H1 (cell line): ENCODE data around the gene ZNF283. TPM values are rescaled to one million over a fixed set of nuclear protein-coding genes. Genes with fewer than 3 reads are reported as not detected.

ENCODE experiments used
- CTCF ChIA-PET: fragments of 300-600 bp; sonication (Branson Sonifier 250); formaldehyde crosslinking; loops from one replicate; lab custom pipeline; 2021; ENCODE audit not compliant: partially characterized antibody; lab: Charles Lee
- POLR2A ChIA-PET: fragments of 300-600 bp; sonication (Branson Sonifier 250); formaldehyde crosslinking; loops from one replicate; lab custom pipeline; 2021; ENCODE audit warnings: inconsistent platforms; ENCODE audit not compliant: partially characterized antibody; lab: Charles Lee
- DNase-seq, 2 experiments: peaks; one replicate each; pipeline versions ENCODE4 v3.0.0 to v3.0.0-alpha.2; 2010 to 2022; ENCODE audit warnings: low spot score in 2 of 2, low read depth in 1 of 2, mixed read lengths in 1 of 2
- FAIRE-seq: peaks from 2 replicates; lab custom pipeline; 2011; peaks lifted over from hg19 to GRCh38; lab: Jason Lieb, UNC
- H2AFZ ChIP-seq: 2 replicates; pipeline ENCODE4 v1.8.1; 2012; ENCODE audit warnings: low read length, inconsistent platforms
- H2AK5ac ChIP-seq: 2 replicates; pipeline ENCODE4 v1.6.1; 2013; ENCODE audit warnings: low read depth, low read length
- H2BK120ac ChIP-seq: replicated peaks from 2 replicates; pipeline ENCODE3; 2013; ENCODE audit warnings: low read depth, low read length, inconsistent platforms
- H2BK12ac ChIP-seq: 2 replicates; pipeline ENCODE4 v1.6.1; 2013; ENCODE audit warnings: low read depth, low read length
- H2BK15ac ChIP-seq: 2 replicates; pipeline ENCODE4 v1.6.1; 2013; ENCODE audit warnings: low read length
- H2BK20ac ChIP-seq: 2 replicates; pipeline ENCODE4 v1.6.1; 2013; ENCODE audit warnings: low read length
- H2BK5ac ChIP-seq: 2 replicates; pipeline ENCODE4 v1.6.1; 2013; ENCODE audit warnings: low read depth, low read length
- H3K14ac ChIP-seq: 2 replicates; pipeline ENCODE4 v1.6.1; 2013; ENCODE audit warnings: inconsistent platforms; ENCODE audit not compliant: insufficient read length
- H3K18ac ChIP-seq: 2 replicates; pipeline ENCODE4 v1.6.1; 2013; ENCODE audit warnings: low read length; ENCODE audit errors: extremely low read depth
- H3K23ac ChIP-seq: 2 replicates; pipeline ENCODE4 v1.6.1; 2013; ENCODE audit warnings: inconsistent platforms; ENCODE audit not compliant: insufficient read length
- H3K23me2 ChIP-seq: 2 replicates; pipeline ENCODE4 v1.6.1; 2013; ENCODE audit warnings: low read depth, low read length
- H3K27ac ChIP-seq: 2 replicates; pipeline ENCODE4 v1.6.1; 2011; ENCODE audit warnings: low read depth, low read length, inconsistent platforms
- H3K27me3 ChIP-seq, 4 experiments: replicated peaks in 1 of 4; 1 replicate in 1 of 4; 2 replicates in 3 of 4; pipeline versions ENCODE4 v1.6.1 to v1.8.1; 2011 to 2013; ENCODE audit warnings: low read length in 3 of 4, mild to moderate bottlenecking in 3 of 4, inconsistent platforms in 2 of 4, mixed read lengths in 2 of 4, moderate library complexity in 1 of 4; ENCODE audit not compliant: control insufficient read depth in 3 of 4, insufficient read depth in 3 of 4; ENCODE audit errors: extremely low read depth in 1 of 4
- H3K36me3 ChIP-seq, 4 experiments: 2 replicates each; pipeline versions ENCODE4 v1.6.1 to v1.8.1; 2011 to 2013; ENCODE audit warnings: mild to moderate bottlenecking in 4 of 4, low read length in 3 of 4, moderate library complexity in 2 of 4, control low read depth in 1 of 4, inconsistent platforms in 1 of 4; ENCODE audit not compliant: insufficient read depth in 4 of 4, control insufficient read depth in 2 of 4
- H3K4ac ChIP-seq: replicated peaks from 2 replicates; pipeline ENCODE3; 2013; ENCODE audit warnings: low read length, low read depth, mixed read lengths, inconsistent platforms; ENCODE audit not compliant: insufficient read length
- H3K4me1 ChIP-seq, 4 experiments: replicated peaks in 1 of 4; 1 replicate in 1 of 4; 2 replicates in 3 of 4; pipeline versions ENCODE4 v1.6.1 to v1.8.1; 2011 to 2013; ENCODE audit warnings: low read length in 3 of 4, inconsistent platforms in 2 of 4, mixed read lengths in 1 of 4; ENCODE audit not compliant: insufficient read depth in 4 of 4, control insufficient read depth in 3 of 4
- H3K4me2 ChIP-seq, 2 experiments: 2 replicates each; pipeline versions ENCODE4 v1.6.1 to v1.8.1; 2011 to 2013; ENCODE audit warnings: low read depth in 2 of 2, low read length in 2 of 2, control low read depth in 1 of 2, inconsistent platforms in 1 of 2, mild to moderate bottlenecking in 1 of 2; ENCODE audit not compliant: insufficient read depth in 1 of 2
- H3K4me3 ChIP-seq, 4 experiments: fragments of 200-600, 300-600 bp in 1 of 4; sonication (generic), shearing (Covaris generic), sonication (Bioruptor Twin) in 1 of 4; 2 replicates each; pipeline versions ENCODE4 v1.5.1 to v1.8.1; 2011 to 2016; ENCODE audit warnings: low read length in 4 of 4, low read depth in 3 of 4, control low read depth in 2 of 4, inconsistent platforms in 2 of 4, mild to moderate bottlenecking in 2 of 4, mixed read lengths in 1 of 4, moderate library complexity in 1 of 4; ENCODE audit not compliant: insufficient read depth in 2 of 4; ENCODE audit errors: extremely low read depth in 1 of 4
- H3K56ac ChIP-seq: replicated peaks from 2 replicates; pipeline ENCODE3; 2013; ENCODE audit warnings: low read depth, mild to moderate bottlenecking, mixed read lengths, low read length, inconsistent platforms; ENCODE audit not compliant: insufficient read length
- H3K79me1 ChIP-seq: 2 replicates; pipeline ENCODE4 v1.6.1; 2013; ENCODE audit warnings: low read depth, low read length, control low read depth
- H3K79me2 ChIP-seq, 2 experiments: 2 replicates each; pipeline versions ENCODE4 v1.6.1 to v1.8.1; 2012 to 2013; ENCODE audit warnings: low read length in 2 of 2, mild to moderate bottlenecking in 2 of 2, inconsistent platforms in 1 of 2; ENCODE audit not compliant: insufficient read depth in 2 of 2, control insufficient read depth in 1 of 2
- H3K9ac ChIP-seq, 4 experiments: replicated peaks in 1 of 4; 1 replicate in 1 of 4; 2 replicates in 3 of 4; pipeline versions ENCODE4 v1.6.1 to v1.8.1; 2011 to 2013; ENCODE audit warnings: low read depth in 3 of 4, low read length in 3 of 4, control low read depth in 2 of 4, mild to moderate bottlenecking in 2 of 4, moderate library complexity in 2 of 4, inconsistent platforms in 1 of 4; ENCODE audit errors: extremely low read depth in 1 of 4
- H3K9me3 ChIP-seq, 2 experiments: 2 replicates each; pipeline versions ENCODE4 v1.6.1 to v1.8.1; 2012 to 2013; ENCODE audit warnings: mild to moderate bottlenecking in 2 of 2, moderate library complexity in 2 of 2, control low read depth in 1 of 2, inconsistent platforms in 1 of 2, low read depth in 1 of 2, low read length in 1 of 2, mixed read lengths in 1 of 2; ENCODE audit not compliant: insufficient read depth in 2 of 2
- H4K20me1 ChIP-seq, 2 experiments: replicated peaks in 1 of 2; 2 replicates each; pipeline versions ENCODE3 to v1.8.1; 2011 to 2013; ENCODE audit warnings: inconsistent platforms in 2 of 2, low read length in 2 of 2, mild to moderate bottlenecking in 1 of 2; ENCODE audit not compliant: insufficient read depth in 2 of 2, control insufficient read depth in 1 of 2
- H4K5ac ChIP-seq: 2 replicates; pipeline ENCODE4 v1.6.1; 2013; ENCODE audit warnings: low read length, low read depth, mixed read lengths, inconsistent platforms; ENCODE audit not compliant: insufficient read length
- H4K8ac ChIP-seq: 2 replicates; pipeline ENCODE4 v1.8.0; 2013; ENCODE audit warnings: mild to moderate bottlenecking, moderate library complexity, low read length, inconsistent platforms; ENCODE audit not compliant: insufficient read depth; ENCODE audit errors: extremely low read depth
- H4K91ac ChIP-seq: replicated peaks from 2 replicates; pipeline ENCODE3; 2013; ENCODE audit warnings: low read length, mixed read lengths, inconsistent platforms; ENCODE audit not compliant: insufficient read length
- ATF2 ChIP-seq: IDR thresholded peaks from 2 replicates; pipeline ENCODE4 v1.6.1; 2012; ENCODE audit warnings: low read length, inconsistent platforms
- CBX5 ChIP-seq: fragments of 300-800, 300-1000 bp; sonication (generic); IDR thresholded peaks from 2 replicates; pipeline ENCODE4 v1.7.1; 2016; ENCODE audit warnings: antibody characterized with exemption, low read length, low read depth
- E2F6 ChIP-seq: IDR thresholded peaks from 2 replicates; pipeline ENCODE4 v1.6.1; 2012; ENCODE audit warnings: inconsistent platforms
- GABPA ChIP-seq: IDR thresholded peaks from 2 replicates; pipeline ENCODE4 v1.6.1; 2011; ENCODE audit warnings: mild to moderate bottlenecking, low read length, moderate library complexity, borderline replicate concordance; ENCODE audit not compliant: insufficient read depth
- GTF2F1 ChIP-seq: IDR thresholded peaks from 2 replicates; pipeline ENCODE4 v1.6.1; 2012; ENCODE audit warnings: low read depth, low read length, improper control_type of control experiment, borderline replicate concordance
- NANOG ChIP-seq: IDR thresholded peaks from 2 replicates; pipeline ENCODE4 v1.6.1; 2011; ENCODE audit warnings: low read length, low read depth, mild to moderate bottlenecking, inconsistent platforms; ENCODE audit not compliant: insufficient read depth, poor library complexity, severe bottlenecking
- PHF8 ChIP-seq: fragments of 200-600 bp; sonication (generic); conservative IDR thresholded peaks from 2 replicates; pipeline ENCODE4 v1.7.1; 2012; ENCODE audit warnings: low read depth, mild to moderate bottlenecking, inconsistent platforms, low read length, moderate library complexity
- POU5F1 ChIP-seq: IDR thresholded peaks from 2 replicates; pipeline ENCODE4 v1.6.1; 2011; ENCODE audit warnings: low read depth, mild to moderate bottlenecking, low read length, moderate library complexity
- RFX5 ChIP-seq: IDR thresholded peaks from 2 replicates; pipeline ENCODE4 v1.6.1; 2011; ENCODE audit warnings: low read depth, low read length, improper control_type of control experiment, borderline replicate concordance
- SP4 ChIP-seq: IDR thresholded peaks from 2 replicates; pipeline ENCODE4 v1.6.1; 2012; ENCODE audit warnings: low read length, inconsistent platforms
- WGBS, 2 experiments: shearing (Covaris generic) in 1 of 2; methylation state at CpG; one replicate each; pipeline versions ENCODE4 v1.1.6 to v1.1.7; 2013 to 2015; ENCODE audit warnings: low lambda C conversion rate in 2 of 2, mixed read lengths in 2 of 2, inconsistent platforms in 1 of 2, low coverage in 1 of 2, missing lambda C conversion rate in 1 of 2; ENCODE audit not compliant: insufficient replicate concordance in 2 of 2, insufficient coverage in 1 of 2, insufficient read length in 1 of 2; ENCODE audit errors: extremely low coverage in 1 of 2, missing lambda C conversion rate in 1 of 2; 5-methylcytosine and 5-hydroxymethylcytosine counted together
- polyA plus RNA-seq, 7 experiments: library from polyadenylated mRNA; depleted of rRNA in 3 of 7; stranded (reverse) in 5 of 7; unstranded in 2 of 7; fragments of >200 nt in 5 of 7; fragments of 200-250 nt in 2 of 7; gene quantifications; 1 replicate in 5 of 7; 2 replicates in 1 of 7; 4 replicates in 1 of 7; pipeline versions ENCODE4 v1.2.1 to v1.2.3, GENCODE V29; 2011 to 2013; ENCODE audit warnings: missing spikeins in 2 of 7, mixed read lengths in 2 of 7
- total RNA-seq: library from RNA; stranded (reverse); fragmentation: NEBNext Ultra II Directional; extraction: Animal tissue kit (Norgen Biotek cat#: 25700); gene quantifications from 2 replicates; pipeline ENCODE4 v1.2.1, GENCODE V29; 2021

ZNF283 gene
- total and polyA plus RNA-seq, 2 of the 8 experiments (the other 6 are each of a cell fraction or from before 2014, with no cell fraction given): 1.1 to 4.3 TPM

GRCh38 chr19:43802216-43802951 lies 24.7 kb upstream of the ZNF283 start, which contains the start of gene LYPD5:
TSS of gene LYPD5 (minus strand) at chr19:43802447. CDS start at chr19:43802380, 67 bp downstream.
- Histone ChIP-seq H3K79me1 (no peaks in the 10 kb centered on the region), H4K91ac (no peak within 1 kb of the TSS), H3K27me3 (peaks cover 4 to 23% (median 19%) of the 10 kb centered on the region in 4 experiments), H3K56ac (no peak within 1 kb of the TSS), H2BK120ac (no peak within 1 kb of the TSS), H3K36me3 (no peaks in the 10 kb centered on the region), H4K20me1 (peaks cover 0 to 3% of the 10 kb centered on the region in 2 experiments), H2BK20ac (no peak within 1 kb of the TSS), H3K9me3 (no peaks in the 10 kb centered on the region), H2BK12ac (no peak within 1 kb of the TSS), H4K8ac (peak within 1 kb of the TSS; percentile 75; the same call in 1 of the 2 replicates), H2AFZ (no peak within 1 kb of the TSS), H2BK15ac (no peak within 1 kb of the TSS), H3K4ac (no peak within 1 kb of the TSS), H4K5ac (no peak within 1 kb of the TSS), H3K14ac (no peak within 1 kb of the TSS), H3K79me2 (no peaks in the 10 kb centered on the region), H3K4me1 (peaks cover 0 to 5% (median 3%) of the 10 kb centered on the region in 4 experiments; a peak in 5 of 7 replicates), H2BK5ac (no peak within 1 kb of the TSS), H3K18ac (no peak within 1 kb of the TSS), H3K9ac (no peak within 1 kb of the TSS), H2AK5ac (no peak within 1 kb of the TSS), H3K4me2 (no peak within 1 kb of the TSS), H3K4me3 (no peak within 1 kb of the TSS), H3K27ac (no peak within 1 kb of the TSS), H3K23me2 (peaks cover 8% of the 10 kb centered on the region), H3K23ac (no peak within 1 kb of the TSS)
- no peak for DNase-seq
- ChIA-PET CTCF (interaction anchor here (0.7 kb wide), 1 partner anchor 751 kb away, joined by 3 read pairs; no protein-coding TSS in a partner anchor), POLR2A (no interaction called here)
- no peak for FAIRE-seq
- WGBS, 2 experiments: 75% methylated on average over 10 of the region's 12 CpGs; no CpG with 5 or more reads in 1 of the 2 experiments
- TF ChIP-seq RFX5 (no peak), E2F6 (no peak), GTF2F1 (no peak), ATF2 (no peak), GABPA (no peak), POU5F1 (no peak), PHF8 (no peak), SP4 (no peak), NANOG (no peak), CBX5 (no peak)
